GM13977 (cell line): ENCODE data around the gene LRP8.

Source experiments
- DNase-seq: peaks from one replicate; pipeline ENCODE4 v3.0.0; 2012; ENCODE audit warnings: low spot score
- in situ Hi-C: fragments of 300-500 bp; cut with MboI; formaldehyde crosslinking; loops from one replicate; pipeline ENCODE4 v1.12.0; 2022; ENCODE audit warnings: low sequenced_read_pairs, low pct_unique_long_range_greater_than_20kb, mixed read lengths, inconsistent platforms; ENCODE audit not compliant: unreplicated experiment
- TF ChIP-seq, protein P1 (sequence below): IDR thresholded peaks from 2 replicates; pipeline ENCODE4 v1.5.1; 2012; ENCODE audit warnings: mild to moderate bottlenecking, control low read depth; ENCODE audit not compliant: insufficient read depth; ENCODE audit errors: extremely low read depth, missing control alignments

The LRP8 gene

DNA sequence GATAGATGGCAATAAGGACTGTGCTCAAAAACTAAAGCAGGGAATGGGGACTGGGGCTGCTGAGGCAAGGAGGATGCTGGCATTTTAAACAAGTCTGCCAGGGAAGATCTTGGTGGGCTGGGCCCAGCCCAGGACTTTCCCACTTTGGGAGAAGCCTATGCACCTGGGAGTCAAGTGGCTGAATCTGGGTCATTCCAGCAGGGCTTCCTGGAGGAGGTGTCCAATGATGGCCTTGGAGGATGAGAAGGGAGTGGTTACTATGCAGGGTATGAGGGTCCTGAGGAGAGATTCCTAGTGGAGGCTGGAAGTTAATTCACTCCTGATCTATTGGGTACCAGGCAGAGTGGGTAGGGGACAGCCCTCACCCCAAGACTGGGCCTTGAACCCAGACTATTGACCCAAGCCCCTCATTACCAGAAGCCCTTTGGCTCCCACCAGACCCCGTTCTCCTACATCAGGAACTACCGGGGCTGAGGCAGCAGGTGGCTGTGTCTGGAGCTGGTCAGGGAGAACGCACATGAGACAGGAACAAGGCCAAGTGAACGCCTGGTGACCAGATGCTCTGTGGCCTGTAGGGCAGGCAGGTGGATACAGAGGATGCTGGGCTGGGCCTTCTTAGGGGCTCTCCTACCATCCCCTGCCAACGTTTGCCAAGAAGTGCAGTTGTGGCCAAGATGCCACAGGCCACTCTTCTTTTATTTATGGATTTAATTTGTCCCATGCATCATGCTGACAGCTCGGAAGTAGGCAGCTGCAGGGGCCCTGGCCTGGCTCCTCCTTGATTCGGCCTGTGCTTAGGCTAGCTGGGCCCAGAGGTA, 18.3 kb upstream of the LRP8 start:
- DNase-seq: no peak
- TF ChIP-seq, protein P1, sequence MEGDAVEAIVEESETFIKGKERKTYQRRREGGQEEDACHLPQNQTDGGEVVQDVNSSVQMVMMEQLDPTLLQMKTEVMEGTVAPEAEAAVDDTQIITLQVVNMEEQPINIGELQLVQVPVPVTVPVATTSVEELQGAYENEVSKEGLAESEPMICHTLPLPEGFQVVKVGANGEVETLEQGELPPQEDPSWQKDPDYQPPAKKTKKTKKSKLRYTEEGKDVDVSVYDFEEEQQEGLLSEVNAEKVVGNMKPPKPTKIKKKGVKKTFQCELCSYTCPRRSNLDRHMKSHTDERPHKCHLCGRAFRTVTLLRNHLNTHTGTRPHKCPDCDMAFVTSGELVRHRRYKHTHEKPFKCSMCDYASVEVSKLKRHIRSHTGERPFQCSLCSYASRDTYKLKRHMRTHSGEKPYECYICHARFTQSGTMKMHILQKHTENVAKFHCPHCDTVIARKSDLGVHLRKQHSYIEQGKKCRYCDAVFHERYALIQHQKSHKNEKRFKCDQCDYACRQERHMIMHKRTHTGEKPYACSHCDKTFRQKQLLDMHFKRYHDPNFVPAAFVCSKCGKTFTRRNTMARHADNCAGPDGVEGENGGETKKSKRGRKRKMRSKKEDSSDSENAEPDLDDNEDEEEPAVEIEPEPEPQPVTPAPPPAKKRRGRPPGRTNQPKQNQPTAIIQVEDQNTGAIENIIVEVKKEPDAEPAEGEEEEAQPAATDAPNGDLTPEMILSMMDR: no peak
- in situ Hi-C loops: no loop called here

DNA sequence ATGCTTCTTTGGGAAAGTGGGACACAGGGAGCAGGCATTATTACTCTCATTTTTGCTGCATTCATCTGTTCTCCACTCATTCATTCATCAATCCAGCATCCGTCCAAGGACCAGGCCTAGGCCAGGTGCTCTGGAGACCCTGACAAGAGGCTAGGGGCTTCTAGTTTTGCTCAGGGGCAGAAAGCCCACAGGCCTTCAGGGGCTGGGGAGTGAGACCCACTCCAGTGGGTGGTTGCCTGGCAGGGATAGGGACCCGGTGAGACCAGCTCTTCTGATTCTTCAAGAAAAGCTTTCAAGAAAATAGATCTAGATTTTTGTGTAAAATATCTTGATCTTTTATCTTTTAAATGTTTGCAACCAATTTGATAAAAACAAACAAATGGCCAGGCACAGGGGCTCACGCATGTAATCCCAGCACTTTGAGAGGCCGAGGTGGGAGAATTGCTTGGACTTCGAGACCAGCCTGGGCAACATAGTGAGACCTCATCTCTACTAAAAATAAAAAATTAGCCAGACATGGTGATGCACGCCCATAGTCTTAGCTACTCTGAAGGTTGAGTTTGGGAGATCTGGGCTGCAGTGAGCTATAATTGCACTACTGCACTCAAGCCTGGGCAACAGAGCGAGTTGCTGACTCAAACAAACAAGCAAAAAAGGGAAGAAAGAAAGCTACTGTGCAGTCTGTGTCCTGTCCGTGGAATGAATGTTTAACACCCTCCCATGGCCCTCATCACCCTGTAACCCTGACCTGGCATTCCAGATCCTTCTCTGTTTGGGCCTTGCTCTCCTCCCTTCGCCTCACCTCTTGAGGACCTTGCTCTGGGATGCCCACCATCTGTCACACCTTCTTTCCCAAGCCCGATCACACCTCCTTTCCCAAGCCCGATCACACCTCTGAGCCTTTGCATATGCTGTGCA, 17.3 kb upstream of the LRP8 start:
- in situ Hi-C loops: no loop called here
- TF ChIP-seq, protein P1: no peak
- no peak for DNase-seq

DNA sequence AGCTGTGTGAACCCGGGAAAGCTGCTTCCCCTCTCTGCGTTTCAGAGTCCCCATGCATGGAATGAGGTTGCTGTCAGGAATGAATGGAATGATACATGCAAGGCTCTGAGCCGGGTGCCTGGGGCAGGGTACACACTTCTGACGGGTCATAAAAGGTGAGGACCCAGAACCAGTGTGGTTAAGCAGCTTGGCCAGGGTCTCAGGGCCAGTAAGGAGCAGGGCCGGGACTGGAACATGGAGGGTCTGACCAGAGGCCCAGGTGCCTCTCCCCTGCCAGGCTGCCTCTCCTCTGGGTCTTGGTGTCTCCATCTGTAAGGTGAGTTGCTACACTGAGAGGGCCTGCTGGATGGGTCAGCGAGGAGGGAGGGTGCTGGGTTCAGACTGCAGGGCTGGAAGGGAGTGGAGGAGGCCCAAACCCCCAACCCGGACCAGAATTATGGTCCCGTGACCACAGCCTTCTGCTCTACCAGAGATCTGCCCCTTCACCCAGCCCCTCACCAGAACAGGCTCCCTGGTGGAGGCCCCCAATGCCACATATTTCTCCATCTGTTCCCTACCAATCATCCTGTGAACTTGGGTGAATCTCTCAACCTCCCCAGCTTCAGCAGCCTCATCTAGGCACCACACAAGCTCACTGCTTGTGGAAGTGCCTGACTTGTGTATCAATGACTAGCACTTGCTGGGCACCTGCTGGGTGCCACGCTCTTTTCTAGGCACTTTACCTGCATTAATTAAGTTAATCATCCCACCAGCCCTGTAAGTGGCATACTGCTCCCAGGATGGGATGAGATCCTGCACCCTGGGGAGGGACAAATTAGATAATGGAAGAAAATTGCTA, 16.2 kb upstream of the LRP8 start:
- in situ Hi-C loops: no loop called here
- DNase-seq: no peak
- TF ChIP-seq, protein P1: no peak

DNA sequence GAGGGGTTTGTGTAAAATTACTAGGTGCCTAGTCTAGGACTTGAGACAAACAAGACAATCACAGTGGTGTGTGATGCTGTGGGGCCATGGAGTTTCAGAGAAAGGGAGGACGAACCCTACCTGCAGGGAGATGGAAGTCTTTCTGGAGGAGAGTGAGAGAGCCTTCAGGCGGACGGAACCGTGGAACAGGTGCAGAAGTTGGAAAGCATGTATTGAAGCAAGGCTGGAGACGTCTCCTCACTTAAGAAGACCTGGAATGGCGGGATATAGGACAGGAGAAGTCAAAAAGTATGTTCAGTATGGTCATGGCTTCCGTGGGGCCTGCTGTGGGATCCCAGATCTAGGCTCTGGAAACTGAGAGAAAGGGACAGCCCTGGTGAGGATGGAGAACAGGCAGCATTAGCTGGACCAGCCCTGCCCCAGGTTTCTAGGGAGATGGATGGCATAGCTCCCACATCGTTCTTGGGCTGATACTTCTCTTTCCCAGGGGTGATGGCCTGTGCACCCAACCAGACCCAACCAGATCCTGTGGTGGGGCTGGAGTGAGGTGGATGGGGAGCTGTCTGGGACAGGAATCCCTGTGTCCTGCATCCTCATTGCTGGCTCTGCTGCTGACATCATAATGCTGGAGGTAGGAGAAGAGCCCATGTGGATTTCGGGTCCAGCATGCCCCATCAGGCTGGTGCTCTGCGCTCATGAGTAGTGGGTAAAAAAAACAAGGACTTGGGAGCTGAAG, 15.0 kb upstream of the LRP8 start:
- TF ChIP-seq, protein P1: no peak
- in situ Hi-C loops: no loop called here

DNA sequence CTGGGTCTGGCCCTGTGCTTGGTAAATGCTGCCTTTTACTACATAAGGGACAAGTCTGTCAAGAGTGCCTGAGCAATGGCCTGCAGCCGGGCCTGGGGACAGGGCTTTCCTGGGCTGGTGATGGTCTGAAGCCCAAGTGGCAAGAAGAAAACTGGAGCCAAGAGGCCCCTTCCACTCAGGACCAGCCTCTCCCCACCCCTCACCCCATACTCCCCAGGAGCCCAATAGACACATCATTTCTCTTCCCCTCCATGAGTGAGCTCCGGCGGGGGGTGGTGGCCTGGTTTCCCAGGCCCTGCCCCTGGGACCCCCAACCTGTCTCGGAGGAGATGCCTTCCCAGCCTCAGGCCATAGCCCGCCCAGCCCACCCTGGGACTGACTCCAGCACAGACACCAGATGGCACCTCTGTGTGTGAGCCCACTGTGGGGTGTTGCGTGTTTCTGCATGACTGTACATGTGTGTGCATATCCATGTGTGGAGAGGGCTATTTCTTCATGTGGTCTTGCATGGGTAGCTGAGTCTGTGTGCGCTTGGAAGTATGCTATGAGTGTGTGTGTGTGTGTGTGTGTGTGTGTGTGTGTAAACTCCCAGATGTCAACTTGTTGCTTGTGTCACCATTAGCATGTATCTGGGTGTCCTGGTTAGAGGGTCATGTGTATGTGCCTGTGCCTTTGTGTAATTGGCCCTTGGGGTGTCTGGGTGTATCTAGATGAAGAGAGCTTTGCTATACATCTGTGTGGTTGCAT, 14.3 kb upstream of the LRP8 start:
- TF ChIP-seq, protein P1: no peak
- in situ Hi-C loops: no loop called here
- no peak for DNase-seq

More for the DNA sequence above, 15.0 kb upstream of the LRP8 start:
- DNase-seq: no peak
